H9 (cell line): Measurements from ENCODE around the gene HEXIM1. TPM values are rescaled to one million over a fixed set of nuclear protein-coding genes. Genes with fewer than 3 reads are reported as not detected.

Source experiments
- DNase-seq: peaks from one replicate; pipeline ENCODE4 v3.0.0-alpha.2; 2017
- H2AFZ ChIP-seq: one replicate; pipeline ENCODE4 v1.6.1; 2013; ENCODE audit warnings: mild to moderate bottlenecking, low read length, control low read depth, moderate library complexity
- H2AK5ac ChIP-seq: 2 replicates; pipeline ENCODE4 v1.6.1; 2013; ENCODE audit warnings: low read length, control low read depth, mixed read lengths; ENCODE audit not compliant: insufficient read length
- H2BK120ac ChIP-seq: one replicate; pipeline ENCODE4 v1.6.1; 2013; ENCODE audit warnings: low read depth, mild to moderate bottlenecking, low read length, control low read depth, inconsistent platforms; ENCODE audit not compliant: poor library complexity, severe bottlenecking
- H2BK12ac ChIP-seq: 2 replicates; pipeline ENCODE4 v1.6.1; 2013; ENCODE audit warnings: low read length, control low read depth, mixed read lengths, low read depth; ENCODE audit not compliant: insufficient read length
- H2BK15ac ChIP-seq: 2 replicates; pipeline ENCODE4 v1.6.1; 2013; ENCODE audit warnings: low read depth, low read length, control low read depth
- H2BK20ac ChIP-seq: one replicate; pipeline ENCODE4 v1.6.1; 2013; ENCODE audit warnings: low read depth, mild to moderate bottlenecking, low read length, control low read depth, inconsistent platforms; ENCODE audit not compliant: poor library complexity, severe bottlenecking
- H2BK5ac ChIP-seq: 2 replicates; pipeline ENCODE4 v1.6.1; 2013; ENCODE audit warnings: low read length, control low read depth, mixed read lengths; ENCODE audit not compliant: insufficient read length
- H3K14ac ChIP-seq: 2 replicates; pipeline ENCODE4 v1.6.1; 2013; ENCODE audit warnings: low read length, control low read depth; ENCODE audit not compliant: insufficient read depth
- H3K18ac ChIP-seq: 2 replicates; pipeline ENCODE4 v1.6.1; 2013; ENCODE audit warnings: low read depth, mild to moderate bottlenecking, mixed read lengths, low read length, control low read depth; ENCODE audit not compliant: insufficient read length
- H3K23ac ChIP-seq: 2 replicates; pipeline ENCODE4 v1.6.1; 2013; ENCODE audit warnings: low read length, control low read depth, mixed read lengths, low read depth; ENCODE audit not compliant: insufficient read length
- H3K23me2 ChIP-seq: 2 replicates; pipeline ENCODE4 v1.6.1; 2013; ENCODE audit warnings: low read depth, mild to moderate bottlenecking, mixed read lengths, low read length, control low read depth; ENCODE audit not compliant: insufficient read length, poor library complexity, severe bottlenecking
- H3K27ac ChIP-seq: 2 replicates; pipeline ENCODE4 v1.5.1; 2013; ENCODE audit warnings: low read length, control low read depth, mixed read lengths, low read depth; ENCODE audit not compliant: insufficient read length
- H3K27me3 ChIP-seq: 2 replicates; pipeline ENCODE4 v1.6.1; 2013; ENCODE audit warnings: low read length, control low read depth, inconsistent platforms; ENCODE audit not compliant: insufficient read depth
- H3K4ac ChIP-seq: 2 replicates; pipeline ENCODE4 v1.6.1; 2013; ENCODE audit warnings: low read depth, mild to moderate bottlenecking, control low read depth, inconsistent platforms, low read length, moderate library complexity
- H3K4me1 ChIP-seq: 2 replicates; pipeline ENCODE4 v1.6.1; 2013; ENCODE audit warnings: low read length, control low read depth, inconsistent platforms; ENCODE audit not compliant: insufficient read depth
- H3K4me2 ChIP-seq: 2 replicates; pipeline ENCODE4 v1.6.1; 2013; ENCODE audit warnings: low read length, control low read depth, mixed read lengths; ENCODE audit not compliant: insufficient read length, insufficient read depth
- H3K56ac ChIP-seq: 2 replicates; pipeline ENCODE4 v1.6.1; 2013; ENCODE audit warnings: low read depth, mild to moderate bottlenecking, mixed read lengths, low read length, control low read depth; ENCODE audit not compliant: insufficient read length
- H3K79me1 ChIP-seq: 2 replicates; pipeline ENCODE4 v1.6.1; 2013; ENCODE audit warnings: low read depth, mild to moderate bottlenecking, moderate library complexity, low read length, control low read depth, inconsistent platforms; ENCODE audit not compliant: insufficient read depth, poor library complexity, severe bottlenecking
- H3K79me2 ChIP-seq: 2 replicates; pipeline ENCODE4 v1.6.1; 2013; ENCODE audit warnings: low read length, control low read depth, inconsistent platforms; ENCODE audit not compliant: insufficient read depth
- H3K9ac ChIP-seq: 2 replicates; pipeline ENCODE4 v1.6.1; 2013; ENCODE audit warnings: low read length, control low read depth, mixed read lengths; ENCODE audit not compliant: insufficient read length; ENCODE audit errors: extremely low read depth
- H3K9me3 ChIP-seq: one replicate; pipeline ENCODE4 v1.6.1; 2013; ENCODE audit warnings: low read depth, low read length, inconsistent platforms; ENCODE audit not compliant: control insufficient read depth
- H3T11ph ChIP-seq: one replicate; pipeline ENCODE4 v1.6.1; 2013; ENCODE audit warnings: mild to moderate bottlenecking, low read length, control low read depth, inconsistent platforms
- H4K20me1 ChIP-seq: one replicate; pipeline ENCODE4 v1.6.1; 2013; ENCODE audit not compliant: control insufficient read depth, insufficient read length, insufficient read depth
- H4K5ac ChIP-seq: 2 replicates; pipeline ENCODE4 v1.6.1; 2013; ENCODE audit warnings: low read depth, mild to moderate bottlenecking, mixed read lengths, low read length, control low read depth; ENCODE audit not compliant: insufficient read length
- H4K8ac ChIP-seq: replicated peaks from 2 replicates; pipeline ENCODE4 v1.6.1; 2013; ENCODE audit warnings: low read length, control low read depth, mixed read lengths, low read depth; ENCODE audit not compliant: insufficient read length
- H4K91ac ChIP-seq: 2 replicates; pipeline ENCODE4 v1.6.1; 2013; ENCODE audit warnings: low read depth, mild to moderate bottlenecking, moderate library complexity, mixed read lengths, low read length, control low read depth; ENCODE audit not compliant: insufficient read length
- H3K27ac Mint-ChIP-seq, 3 experiments: 2 replicates in 2 of 3; 3 replicates in 1 of 3; pipeline ENCODE4 v1.8.0; 2020 to 2021; ENCODE audit warnings: mixed read lengths in 3 of 3, mild to moderate bottlenecking in 1 of 3, moderate library complexity in 1 of 3
- H3K27me3 Mint-ChIP-seq: 2 replicates; pipeline ENCODE4 v1.8.0; 2021; ENCODE audit warnings: low read depth, mild to moderate bottlenecking, moderate library complexity, mixed read lengths
- H3K36me3 Mint-ChIP-seq, 3 experiments: 2 replicates in 2 of 3; 3 replicates in 1 of 3; pipeline ENCODE4 v1.8.0; 2020 to 2021; ENCODE audit warnings: low read depth in 3 of 3, mixed read lengths in 3 of 3; ENCODE audit not compliant: insufficient read depth in 1 of 3
- H3K4me1 Mint-ChIP-seq, 2 experiments: 2 replicates each; pipeline ENCODE4 v1.8.0; 2020; ENCODE audit warnings: mixed read lengths in 2 of 2
- H3K4me3 Mint-ChIP-seq, 2 experiments: 2 replicates in 1 of 2; 3 replicates in 1 of 2; pipeline ENCODE4 v1.8.0; 2020 to 2021; ENCODE audit warnings: mild to moderate bottlenecking in 2 of 2, mixed read lengths in 2 of 2, moderate library complexity in 1 of 2
- H3K9me3 Mint-ChIP-seq, 2 experiments: 2 replicates in 1 of 2; 3 replicates in 1 of 2; pipeline ENCODE4 v1.8.0; 2020; ENCODE audit warnings: mild to moderate bottlenecking in 2 of 2, mixed read lengths in 2 of 2, moderate library complexity in 1 of 2
- CTCF ChIP-seq: fragments of 200-600 bp; sonication (generic); conservative IDR thresholded peaks from 3 replicates; pipeline ENCODE4 v1.8.0; 2021; ENCODE audit warnings: antibody characterized with exemption, mild to moderate bottlenecking
- WGBS: extraction: QIAGEN DNeasy Blood & Tissue Kit; methylation state at CpG from one replicate; pipeline ENCODE4 v1.1.7; 2013; ENCODE audit warnings: missing lambda C conversion rate, low lambda C conversion rate, mixed read lengths; ENCODE audit not compliant: insufficient read length; ENCODE audit errors: extremely low coverage; 5-methylcytosine and 5-hydroxymethylcytosine counted together
- total RNA-seq: library from RNA; stranded (reverse); gene quantifications from 2 replicates; pipeline ENCODE4 v1.2.1, GENCODE V29; 2021

The HEXIM1 gene
- total RNA-seq, 1 experiment from 2014 or later: 32.4 TPM

DNA sequence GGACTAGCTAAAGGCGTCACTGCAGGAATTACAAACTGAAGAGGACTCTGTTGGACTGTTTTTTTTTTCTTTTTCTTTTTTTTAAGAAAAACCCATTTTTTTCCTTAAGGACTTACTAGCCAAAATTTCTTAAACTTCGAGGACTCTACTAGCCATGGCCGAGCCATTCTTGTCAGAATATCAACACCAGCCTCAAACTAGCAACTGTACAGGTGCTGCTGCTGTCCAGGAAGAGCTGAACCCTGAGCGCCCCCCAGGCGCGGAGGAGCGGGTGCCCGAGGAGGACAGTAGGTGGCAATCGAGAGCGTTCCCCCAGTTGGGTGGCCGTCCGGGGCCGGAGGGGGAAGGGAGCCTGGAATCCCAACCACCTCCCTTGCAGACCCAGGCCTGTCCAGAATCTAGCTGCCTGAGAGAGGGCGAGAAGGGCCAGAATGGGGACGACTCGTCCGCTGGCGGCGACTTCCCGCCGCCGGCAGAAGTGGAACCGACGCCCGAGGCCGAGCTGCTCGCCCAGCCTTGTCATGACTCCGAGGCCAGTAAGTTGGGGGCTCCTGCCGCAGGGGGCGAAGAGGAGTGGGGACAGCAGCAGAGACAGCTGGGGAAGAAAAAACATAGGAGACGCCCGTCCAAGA, 878 bp downstream of the HEXIM1 start:
- H3K27ac Mint-ChIP-seq: peak overlapping the region; percentile 97 to 99 (median 97)
- H2AK5ac ChIP-seq: no peak overlapping the region
- H3K27me3 ChIP-seq: no peaks in the 10 kb centered on the region
- no peak overlapping the region for H4K91ac ChIP-seq
- no peak overlapping the region for H3T11ph ChIP-seq
- DNase-seq: peak; percentile 92
- H3K56ac ChIP-seq: no peak overlapping the region
- peak overlapping the region; percentile 78 for H3K9ac ChIP-seq
- H2BK12ac ChIP-seq: no peak overlapping the region
- no peak overlapping the region for H2BK15ac ChIP-seq
- H3K9me3 ChIP-seq: no peaks in the 10 kb centered on the region
- no peaks in the 10 kb centered on the region; the same call in 1 of the 2 replicates for H3K79me2 ChIP-seq
- peak overlapping the region; percentile 45 for H3K14ac ChIP-seq
- no peak overlapping the region for H3K4ac ChIP-seq
- peak overlapping the region; percentile 98 to 99 for H3K4me3 Mint-ChIP-seq
- no peaks in the 10 kb centered on the region; the same call in none of the 2 replicates for H3K27me3 Mint-ChIP-seq
- H3K23ac ChIP-seq: no peak overlapping the region
- peaks cover 30 to 37% of the 10 kb centered on the region in 2 experiments for H3K4me1 Mint-ChIP-seq
- H2BK120ac ChIP-seq: no peak overlapping the region
- H2BK20ac ChIP-seq: no peak overlapping the region
- H4K20me1 ChIP-seq: no peaks in the 10 kb centered on the region
- no peak overlapping the region for H4K8ac ChIP-seq
- H2AFZ ChIP-seq: no peak overlapping the region
- peaks cover 2% of the 10 kb centered on the region; the same call in 1 of the 2 replicates for H3K4me1 ChIP-seq
- peak overlapping the region; percentile 91 for H3K4me2 ChIP-seq
- H3K36me3 Mint-ChIP-seq: peaks cover 0 to 5% (median 3%) of the 10 kb centered on the region in 3 experiments; a peak in 2 of 7 replicates
- H4K5ac ChIP-seq: no peak overlapping the region
- peak; percentile 81 for TF ChIP-seq CTCF
- no CpG with 5 or more reads among the region's 32 CpGs for WGBS
- H2BK5ac ChIP-seq: no peak overlapping the region
- H3K18ac ChIP-seq: no peak overlapping the region
- no peak overlapping the region for H3K27ac ChIP-seq
- H3K23me2 ChIP-seq: peaks cover 16% of the 10 kb centered on the region
- H3K9me3 Mint-ChIP-seq: no peaks in the 10 kb centered on the region; a peak in 1 of 5 replicates
- H3K79me1 ChIP-seq: peaks cover 4% of the 10 kb centered on the region
